GM18520 (cell line): ENCODE results near the gene RASL10B.
A peak's percentile ranks its signal among the peaks of the same experiment; 100 is the strongest.

ENCODE experiments used
- ATAC-seq: cut with Tn5 transposase; IDR thresholded peaks from one replicate; pipeline ENCODE4 v1.9.1; 2021; ENCODE audit not compliant: unreplicated experiment

The RASL10B gene

GRCh38 chr17:35763767-35764122 is 32.3 kb downstream of the RASL10B start:
- no peak for ATAC-seq

DNA sequence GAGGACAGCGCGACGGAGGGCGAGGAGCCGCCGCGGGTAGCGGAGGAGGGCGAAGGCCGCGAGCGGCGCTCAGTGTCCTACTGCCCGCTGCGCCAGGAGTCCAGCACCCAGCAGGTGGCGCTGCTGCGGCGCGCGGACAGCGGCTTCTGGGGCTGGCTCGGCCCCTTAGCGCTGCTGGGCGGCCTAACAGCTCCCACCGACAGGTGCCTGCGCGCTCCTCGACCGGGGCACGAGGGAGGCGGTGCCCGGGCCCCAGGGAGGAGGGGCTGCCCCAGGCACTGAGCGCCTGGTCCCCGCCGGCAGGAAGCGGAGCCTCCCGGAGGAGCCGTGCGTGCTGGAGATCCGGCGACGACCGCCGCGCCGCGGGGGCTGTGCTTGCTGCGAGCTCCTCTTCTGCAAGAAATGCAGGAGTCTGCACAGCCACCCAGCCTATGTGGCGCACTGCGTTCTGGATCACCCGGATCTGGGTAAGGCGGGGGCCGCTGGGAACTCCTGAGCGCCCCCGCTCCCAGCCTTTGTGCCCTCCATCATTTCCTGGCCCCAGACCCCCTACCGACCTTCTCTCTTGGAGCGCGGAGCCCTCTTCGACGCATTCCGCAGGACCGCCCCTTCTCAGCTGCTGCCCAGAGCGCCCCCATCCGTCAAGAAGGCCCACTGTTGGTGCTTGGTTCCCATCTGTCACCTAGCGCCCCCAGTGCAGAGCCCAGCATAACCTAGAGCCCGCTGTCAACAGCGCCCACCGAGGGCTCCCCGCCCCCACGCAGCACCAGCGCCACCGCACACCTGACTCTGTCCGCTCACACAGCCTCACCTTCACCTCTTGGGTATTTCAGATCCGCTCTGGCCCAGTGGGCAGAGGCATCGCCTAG is 32.9 kb downstream of the RASL10B start:
- peak; percentile 75 for ATAC-seq

DNA sequence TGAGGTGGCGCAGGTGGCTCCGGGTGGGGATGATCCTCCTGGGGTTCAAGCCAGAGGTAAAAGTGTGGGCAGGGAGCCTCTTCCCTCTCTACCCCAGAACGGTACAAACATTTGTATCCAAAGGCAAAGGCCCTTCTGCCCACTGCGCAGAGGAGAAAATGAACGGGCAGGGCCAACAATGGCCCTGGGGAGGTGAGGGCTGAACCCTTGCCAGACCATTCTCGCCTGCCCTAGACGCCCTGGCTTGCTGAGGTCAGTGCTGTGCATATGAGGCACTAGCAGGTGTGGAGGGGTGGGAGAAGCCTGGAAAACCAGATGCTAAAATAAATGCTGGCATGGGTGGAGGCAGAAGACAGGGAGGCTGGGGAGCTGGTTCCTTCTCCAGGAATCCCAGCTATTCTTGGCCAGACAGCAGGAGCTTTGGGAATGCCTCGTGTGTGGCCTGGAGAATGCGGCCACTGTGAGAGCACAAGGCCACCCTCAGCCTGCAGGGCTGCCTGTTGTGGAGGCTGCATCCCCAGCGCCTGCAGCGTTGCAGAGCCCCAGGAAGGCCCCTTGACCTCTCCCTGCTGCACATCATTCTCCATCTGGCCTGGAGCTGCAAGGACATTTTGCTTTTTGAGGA is 33.8 kb downstream of the RASL10B start:
- ATAC-seq, result no peak

DNA sequence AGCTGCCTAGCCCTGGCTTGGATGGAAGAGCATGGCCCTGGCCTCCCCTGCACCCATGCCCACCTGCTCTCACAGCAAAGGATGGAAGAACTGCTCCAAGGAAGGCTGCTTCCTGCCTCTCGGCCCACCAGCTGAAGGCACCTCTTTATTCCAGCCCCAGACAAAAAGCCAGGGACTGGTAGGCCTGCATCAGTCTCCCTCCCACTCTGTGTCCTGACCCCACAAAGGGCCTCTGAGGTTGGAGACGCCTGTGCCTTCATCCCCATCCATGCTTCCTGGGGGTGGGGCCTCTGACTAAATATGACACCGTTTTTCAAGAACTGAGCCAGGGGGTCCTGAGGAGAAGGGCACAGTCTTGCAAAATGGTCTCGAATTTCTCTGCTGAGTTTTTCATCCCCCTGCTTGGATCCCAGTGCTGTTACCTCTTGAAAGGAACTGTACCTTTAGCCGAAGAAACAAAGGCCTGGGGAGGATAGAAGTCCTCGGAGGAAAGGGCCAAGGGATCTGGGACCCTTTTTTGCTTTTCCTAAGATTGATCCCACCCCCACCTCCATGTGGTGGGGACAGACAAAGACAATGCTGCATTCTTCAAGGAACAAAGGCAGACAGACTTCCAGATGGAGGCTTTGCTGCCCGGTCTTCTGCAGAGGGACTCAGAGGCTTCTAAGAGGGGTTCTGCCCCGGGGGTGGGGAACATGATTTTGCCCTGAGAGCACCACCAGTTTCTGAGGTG is 34.5 kb downstream of the RASL10B start:
- no peak for ATAC-seq

GRCh38 chr17:35766489-35766877 is 35.0 kb downstream of the RASL10B start:
- no peak for ATAC-seq

GRCh38 chr17:35766903-35767510 is 35.6 kb downstream of the RASL10B start:
- ATAC-seq, result no peak

GRCh38 chr17:35768797-35769196 is 37.4 kb downstream of the RASL10B start:
- no peak for ATAC-seq

DNA sequence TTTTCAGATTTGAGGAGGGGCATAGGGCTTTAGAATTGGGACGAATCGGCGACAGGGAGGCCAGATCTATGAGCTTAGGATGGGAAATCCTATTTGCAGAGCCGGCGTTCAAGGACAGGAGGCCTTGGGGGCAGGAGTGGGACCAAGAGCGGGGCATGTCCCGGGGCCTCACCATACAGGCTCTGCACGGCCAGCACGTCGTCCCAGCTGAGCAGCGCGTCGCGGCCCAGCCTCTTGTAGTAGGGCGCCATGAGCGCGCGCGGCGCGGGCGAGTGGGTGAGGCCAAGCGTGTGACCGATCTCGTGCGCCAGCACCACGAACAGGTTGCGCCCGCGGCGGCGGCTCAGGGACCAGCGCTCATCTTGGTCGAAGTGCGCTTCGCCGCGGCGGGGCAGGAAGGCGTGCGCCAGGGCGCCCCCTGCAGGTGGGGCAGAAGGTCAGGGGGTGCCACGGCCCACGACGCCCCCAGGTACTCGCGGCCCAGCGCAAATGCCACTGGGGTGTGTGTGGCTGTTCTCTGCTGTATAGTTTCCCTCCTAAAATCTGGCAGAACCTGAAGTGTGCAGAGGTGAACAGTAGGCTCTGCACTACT is 38.6 kb downstream of the RASL10B start:
- ATAC-seq, result no peak

DNA sequence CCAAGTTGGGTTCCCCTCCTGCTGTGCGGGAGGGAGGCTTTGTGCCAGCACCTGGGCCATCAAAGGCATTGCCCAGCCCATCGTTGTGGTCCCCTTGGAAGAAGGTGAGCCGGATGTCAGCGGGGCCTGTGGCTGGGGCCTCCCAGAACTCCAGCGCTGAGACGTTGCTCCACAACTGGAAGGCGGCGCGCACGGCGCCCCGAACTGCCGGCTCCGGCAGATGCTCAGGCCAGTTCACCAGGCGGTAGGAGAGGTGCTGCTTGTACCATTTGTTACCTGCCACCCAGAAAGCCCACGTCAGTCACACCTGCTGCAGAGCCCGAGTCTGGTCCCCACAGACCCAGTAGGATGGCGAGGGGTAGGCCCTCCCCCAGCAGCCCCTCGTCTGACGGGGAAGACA is 41.7 kb downstream of the RASL10B start:
- ATAC-seq, result no peak

DNA sequence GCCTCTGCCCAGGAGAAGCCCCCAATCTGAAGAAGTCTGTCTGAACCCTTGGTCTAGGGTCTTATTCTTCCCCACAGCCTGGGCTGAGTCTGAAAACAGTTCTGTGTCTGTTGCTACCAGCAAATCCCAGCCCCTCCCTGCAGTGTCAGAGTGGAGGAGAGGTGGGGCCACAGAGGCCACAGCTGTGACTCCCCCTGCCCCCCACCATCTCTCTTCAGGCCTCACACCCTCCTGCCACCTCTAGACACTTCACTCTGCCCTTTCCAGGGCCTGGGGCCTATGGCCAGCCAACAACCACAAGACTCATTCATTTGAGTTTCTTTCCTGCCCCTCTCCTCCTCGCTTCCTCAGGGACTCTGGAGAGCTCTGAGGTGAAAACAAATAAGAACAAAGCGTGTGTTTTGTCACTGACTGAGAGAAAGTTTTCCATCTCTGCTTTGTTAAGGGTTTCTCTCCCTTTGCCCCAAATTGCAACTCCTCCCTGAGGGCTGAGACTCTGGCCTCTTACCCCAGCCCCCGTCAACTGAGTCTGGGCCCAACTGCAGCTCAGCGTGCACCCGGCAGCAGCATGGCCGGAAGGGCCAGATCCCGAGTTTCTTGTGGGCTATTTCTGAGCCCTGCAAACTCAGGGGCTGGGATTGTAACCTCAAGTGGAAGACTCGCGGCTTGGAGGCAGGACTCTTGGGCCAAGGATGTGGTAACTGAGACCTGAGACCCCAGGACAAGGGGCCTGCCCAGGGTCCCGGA is 42.4 kb downstream of the RASL10B start:
- ATAC-seq, result no peak

- ATAC-seq, result no peak
Observed at GRCh38 chr17:35774499-35774898, 43.1 kb downstream of the RASL10B start.

DNA sequence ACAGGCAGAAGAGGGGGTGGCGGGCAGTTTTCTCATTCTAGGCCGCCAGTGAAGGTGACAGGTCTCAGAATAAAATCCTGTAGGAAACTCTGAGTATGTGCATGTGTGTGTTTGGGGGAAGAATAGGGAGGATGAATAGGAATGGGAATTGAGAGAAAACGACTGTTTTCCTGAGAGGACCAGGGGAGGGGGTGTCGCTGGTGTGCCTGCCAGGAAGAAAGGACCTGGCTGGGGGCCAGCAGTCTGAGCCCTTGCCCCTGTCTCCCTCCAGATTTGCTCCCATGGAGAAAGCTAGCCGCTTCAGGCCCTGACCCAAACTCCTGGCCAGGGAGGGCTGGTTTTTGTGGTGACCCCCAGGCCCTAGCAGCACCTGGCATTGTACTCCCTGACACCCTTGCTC is 43.6 kb downstream of the RASL10B start:
- ATAC-seq, result no peak

- no peak for ATAC-seq
Observed at GRCh38 chr17:35775583-35775982, 44.1 kb downstream of the RASL10B start.

DNA sequence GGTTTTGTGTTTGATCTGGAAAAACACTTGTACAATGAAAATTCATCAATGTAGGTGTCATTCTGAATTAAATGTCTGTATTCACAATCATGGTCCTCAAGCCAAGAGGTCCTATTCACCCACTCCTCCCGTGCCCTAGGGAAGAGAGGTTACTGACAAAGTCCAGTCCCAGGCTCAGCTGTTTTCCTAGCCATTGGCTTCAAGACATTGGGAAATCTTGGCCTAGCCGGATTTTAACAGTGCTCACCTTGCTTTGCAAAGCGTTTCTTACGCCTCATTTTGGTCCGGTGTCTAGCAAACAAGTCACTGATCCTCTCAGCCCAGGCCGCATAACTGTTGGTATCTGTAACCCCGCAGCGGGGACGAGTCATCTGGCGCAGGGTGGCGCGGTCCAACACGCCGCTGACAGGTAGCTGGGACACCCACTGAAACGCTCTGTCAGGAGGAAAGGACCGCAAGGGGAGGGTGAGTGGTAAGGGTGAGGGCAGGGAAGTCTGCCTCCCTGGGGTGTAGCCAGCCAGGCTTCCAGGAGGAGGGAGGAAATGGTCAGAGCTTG is 47.3 kb downstream of the RASL10B start:
- no peak for ATAC-seq

- ATAC-seq, result no peak
Observed at GRCh38 chr17:35780950-35781349, 49.5 kb downstream of the RASL10B start.

- no peak for ATAC-seq
Observed at GRCh38 chr17:35784895-35785294, 53.5 kb downstream of the RASL10B start.

GRCh38 chr17:35786941-35787432 is 55.5 kb downstream of the RASL10B start:
- ATAC-seq, result no peak

DNA sequence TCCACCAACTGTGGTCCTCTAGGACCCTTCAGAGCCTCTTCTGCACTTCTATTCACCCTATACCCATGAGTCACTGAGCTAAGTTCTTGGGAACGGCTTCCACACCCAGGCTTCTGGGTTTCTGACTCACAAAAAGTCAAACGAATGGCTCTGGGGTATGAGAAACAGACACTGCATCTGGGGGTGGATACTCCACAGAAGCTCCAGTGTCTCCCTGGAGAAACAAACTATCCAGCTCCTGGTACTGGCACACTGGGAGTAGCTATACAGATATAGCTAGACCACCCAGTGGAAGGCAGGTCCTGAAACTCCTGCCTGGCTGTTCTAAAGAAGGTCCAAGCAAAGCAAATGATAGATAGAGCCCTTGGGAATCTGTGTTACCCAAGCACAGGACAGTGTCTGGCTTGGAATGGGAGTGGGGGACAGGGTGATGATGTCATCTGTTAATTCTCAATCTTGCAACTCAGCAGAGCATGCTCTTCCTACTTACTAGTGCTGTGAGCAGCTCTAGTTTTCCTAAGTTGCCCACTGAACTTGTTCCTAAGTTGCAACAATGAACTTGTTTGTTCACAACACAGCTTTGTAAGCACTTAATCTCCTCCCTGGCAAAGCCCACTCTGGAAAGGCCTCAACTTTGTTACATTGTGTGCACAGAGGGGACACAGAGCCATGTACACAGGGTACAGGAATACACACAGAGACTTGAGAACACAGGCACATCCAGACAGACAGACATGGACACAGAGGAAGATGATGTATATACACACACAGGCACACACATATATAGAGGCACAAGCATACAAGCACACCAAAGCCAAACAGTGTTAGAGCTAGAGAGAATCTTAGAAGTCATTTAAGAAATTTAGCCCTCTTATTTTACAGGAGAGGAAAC is 57.3 kb downstream of the RASL10B start:
- no peak for ATAC-seq

GRCh38 chr17:35790841-35791240 is 59.4 kb downstream of the RASL10B start:
- no peak for ATAC-seq
